ENCODE measurements around the gene DCX. TPM values are rescaled to one million over a fixed set of nuclear protein-coding genes. Genes with fewer than 3 reads are reported as not detected.

The DCX gene
- 0.95 TPM for total RNA-seq

GRCh38 chrX:111411983-111412382, at the start of gene DCX:
Gene DCX, minus strand, starts transcription at chrX:111412192. Its CDS starts 1,794 bp downstream, at chrX:111410398.
- no peak for DNase-seq (ENCODE audit: low spot score)

GRCh38 chrX:111460607-111461006, 48.6 kb upstream of the DCX start:
- no peak for DNase-seq (ENCODE audit: low spot score)

DNA sequence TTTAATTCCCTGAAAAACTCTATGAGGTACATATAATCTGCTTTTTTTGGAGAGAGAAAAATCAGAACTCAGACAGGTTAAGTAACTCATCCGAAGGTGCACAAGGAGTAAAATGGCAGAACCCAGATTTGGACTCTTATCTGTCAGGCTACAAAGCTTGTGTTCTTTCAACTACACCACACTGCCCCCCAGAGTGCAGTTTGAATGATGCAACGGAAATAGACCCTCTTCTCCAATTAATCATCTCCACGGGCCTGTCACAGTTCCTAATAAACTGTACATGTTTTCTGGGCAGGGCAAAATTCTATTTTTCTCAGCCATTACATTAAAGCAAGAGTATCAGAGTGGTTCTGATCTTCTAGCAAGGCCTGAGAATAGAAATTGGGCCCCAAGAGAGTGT, 35.3 kb upstream of the DCX start:
- peak; percentile 16 for DNase-seq (ENCODE audit: low spot score)

DNA sequence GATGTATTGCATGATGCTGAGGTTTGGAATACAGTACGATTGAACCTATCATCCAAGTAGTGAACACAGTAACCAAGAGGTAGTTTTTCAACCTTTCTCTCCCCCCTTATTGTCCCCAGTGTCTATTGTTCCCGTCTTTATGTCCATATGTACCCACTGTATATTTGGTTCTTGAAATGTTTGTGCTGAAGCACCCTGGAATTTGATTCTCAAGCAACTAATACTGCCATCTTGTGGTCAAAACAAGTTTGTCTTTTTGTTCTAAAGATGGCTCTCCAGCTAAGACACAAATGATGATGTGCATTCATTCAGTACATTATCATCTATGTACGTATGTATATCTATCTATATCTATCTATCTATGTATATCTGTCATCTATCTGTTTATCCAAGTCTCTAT, 33.5 kb upstream of the DCX start:
- no peak for DNase-seq (ENCODE audit: low spot score)

DNA sequence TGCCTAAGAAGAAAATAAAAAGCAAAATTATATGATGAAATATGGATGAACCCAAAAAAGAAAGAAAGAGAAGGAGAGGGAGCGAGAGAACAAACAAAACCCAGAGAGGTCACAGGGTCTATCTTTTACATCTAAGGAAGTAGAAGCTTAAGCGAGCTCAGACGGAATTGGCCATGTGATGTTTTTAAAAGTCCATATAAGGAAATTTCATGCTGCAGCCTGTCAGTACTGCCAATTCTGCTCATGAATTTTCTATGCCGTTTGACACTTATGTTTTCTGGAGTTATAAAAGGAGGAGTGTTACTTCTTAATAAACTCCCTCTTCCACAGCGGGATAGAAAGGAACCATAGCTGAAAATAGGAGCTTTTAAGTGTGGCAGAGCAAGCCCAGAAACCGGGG, 32.9 kb upstream of the DCX start:
- DNase-seq (ENCODE audit: low spot score), result no peak

DNA sequence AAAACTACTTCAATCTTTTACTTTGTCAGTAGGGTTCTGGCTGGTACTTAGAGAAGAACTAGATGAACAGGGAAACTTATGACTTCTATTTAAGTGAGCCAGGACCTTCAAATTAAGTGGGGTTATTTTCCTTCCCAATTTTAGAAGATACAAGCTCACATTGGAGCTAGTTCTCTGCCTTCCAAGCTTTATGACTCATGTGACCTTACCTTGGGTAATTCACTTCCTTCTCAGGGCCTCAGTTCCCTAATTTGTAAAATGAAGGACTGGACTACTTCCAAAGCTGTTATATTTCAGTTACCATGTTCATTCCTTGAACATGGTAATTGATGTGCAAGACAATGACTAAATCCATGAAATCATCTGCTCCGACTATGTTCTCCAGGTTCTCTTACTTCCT, 32.0 kb upstream of the DCX start:
- no peak for DNase-seq (ENCODE audit: low spot score)

- DNase-seq (ENCODE audit: low spot score), result no peak
These were observed 30.8 kb upstream of the DCX start for GRCh38 chrX:111442791-111443190.

DNA sequence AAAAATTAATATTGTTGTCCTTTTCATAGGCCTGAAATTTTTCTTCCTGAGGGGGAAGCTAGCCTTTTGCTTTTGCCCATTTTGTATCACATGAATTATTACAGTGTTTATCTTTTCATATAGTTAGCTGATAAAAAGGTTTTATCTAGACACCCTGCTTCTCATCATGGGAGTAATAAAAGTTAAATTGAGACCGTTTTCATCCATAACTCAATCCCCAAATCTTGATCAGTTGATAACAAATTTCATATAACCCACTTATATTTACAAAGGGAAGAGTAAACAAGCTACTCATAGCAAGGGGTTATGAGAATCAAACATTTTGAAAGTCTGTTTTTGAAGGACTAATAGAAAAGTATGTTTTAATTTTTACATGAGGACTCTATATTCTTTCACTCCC, 23.5 kb upstream of the DCX start:
- no peak for DNase-seq (ENCODE audit: low spot score)

DNA sequence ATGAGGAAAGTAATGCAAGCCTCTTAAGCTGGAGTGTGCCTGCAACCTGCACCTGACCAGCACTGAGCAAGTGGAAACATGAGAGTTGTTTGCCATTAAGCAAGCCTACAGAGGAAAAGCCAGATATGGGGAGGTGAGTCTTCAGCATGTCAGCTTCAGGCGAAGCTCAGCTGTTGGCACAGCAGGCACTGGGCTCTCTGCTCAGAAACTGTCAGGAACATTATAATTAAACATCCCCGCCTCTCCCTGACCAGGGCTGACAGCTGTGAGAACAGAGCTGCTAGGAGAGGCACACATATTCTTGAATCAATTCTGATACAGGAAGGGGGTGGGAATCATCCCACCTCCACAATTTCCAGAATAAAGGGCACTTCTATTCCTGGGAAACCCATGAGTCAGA, 19.0 kb upstream of the DCX start:
- no peak for DNase-seq (ENCODE audit: low spot score)

DNA sequence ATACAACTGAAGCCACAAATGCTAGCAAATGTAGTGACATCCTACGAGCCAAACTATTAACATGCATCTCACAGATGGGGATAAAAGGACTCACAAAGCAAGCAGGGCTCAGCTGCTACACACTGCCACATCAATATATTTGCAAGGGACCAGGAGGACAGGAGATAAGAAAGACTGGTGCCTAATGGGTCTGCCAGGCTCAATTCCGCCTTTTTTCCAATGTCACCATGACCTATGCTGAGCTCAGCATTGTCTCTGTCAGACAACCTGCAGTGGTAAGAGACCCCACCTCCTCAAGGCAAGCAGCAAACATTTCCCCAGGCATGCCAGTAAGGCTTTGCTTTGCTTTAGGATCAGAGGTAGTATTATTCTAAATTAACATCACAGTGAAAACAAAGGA, 435 bp downstream of the DCX start:
- no peak for DNase-seq (ENCODE audit: low spot score)

DNA sequence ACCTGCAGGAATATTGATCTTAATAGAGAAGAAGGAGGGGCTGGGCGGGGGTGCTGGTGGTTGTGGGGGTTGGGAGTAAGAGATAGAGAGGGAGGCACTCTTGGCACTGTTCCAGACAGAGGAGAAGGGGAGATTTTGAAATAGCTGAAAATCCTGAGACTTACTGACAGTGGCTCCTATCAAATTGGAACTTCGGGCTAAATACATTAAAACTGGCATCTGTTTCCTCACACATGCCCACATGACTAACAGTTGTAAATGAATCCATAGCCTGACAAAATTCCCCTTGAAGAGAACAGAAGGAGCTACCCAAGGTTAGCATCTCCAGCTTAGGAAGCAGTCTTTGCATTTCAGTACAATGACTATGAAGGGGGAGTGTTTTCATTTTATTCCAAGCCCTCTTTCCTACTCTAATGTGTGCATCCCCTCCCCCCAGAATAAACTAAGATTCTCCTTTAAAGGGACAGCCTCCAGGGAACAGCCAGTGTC, 1.4 kb downstream of the DCX start:
- no peak for DNase-seq (ENCODE audit: low spot score)

DNA sequence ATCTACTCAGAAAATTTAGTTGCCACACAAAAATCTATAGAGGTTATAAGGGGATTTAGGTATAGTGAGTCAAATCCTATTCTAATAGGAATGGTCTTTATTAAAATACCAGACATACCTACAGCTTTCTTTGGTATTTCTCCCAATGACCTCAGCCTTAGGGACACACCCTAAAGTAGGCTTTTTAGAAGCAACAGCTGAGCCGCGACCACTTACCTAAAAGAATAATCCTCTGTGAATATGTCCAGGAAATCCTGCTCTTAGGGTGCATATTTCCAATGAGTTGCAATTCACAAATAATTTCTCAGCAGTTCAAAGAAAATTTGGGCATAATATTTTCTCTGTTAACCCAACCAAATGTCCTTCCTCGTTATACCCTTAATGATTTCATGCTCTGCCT, 2.7 kb downstream of the DCX start:
- no peak for DNase-seq (ENCODE audit: low spot score)

DNA sequence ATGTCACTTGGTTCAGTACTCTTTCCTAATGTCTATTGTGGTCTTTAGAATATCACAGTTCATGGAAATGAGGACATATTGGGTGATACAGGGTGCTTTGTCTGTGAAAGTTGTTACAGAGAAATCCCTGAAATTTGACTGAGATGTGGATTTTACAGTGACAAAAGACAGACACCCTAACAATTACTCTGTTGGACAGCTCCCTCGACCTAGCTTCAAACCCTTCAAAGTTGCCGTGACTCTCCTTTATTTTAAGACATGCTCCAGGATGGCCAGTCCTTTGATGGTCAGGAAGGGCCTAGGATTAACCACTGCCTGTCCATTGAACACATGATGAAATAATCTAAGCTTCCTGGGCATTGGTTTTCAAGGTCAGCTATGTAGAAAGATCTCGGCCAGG, 4.0 kb downstream of the DCX start:
- DNase-seq (ENCODE audit: low spot score), result no peak

DNA sequence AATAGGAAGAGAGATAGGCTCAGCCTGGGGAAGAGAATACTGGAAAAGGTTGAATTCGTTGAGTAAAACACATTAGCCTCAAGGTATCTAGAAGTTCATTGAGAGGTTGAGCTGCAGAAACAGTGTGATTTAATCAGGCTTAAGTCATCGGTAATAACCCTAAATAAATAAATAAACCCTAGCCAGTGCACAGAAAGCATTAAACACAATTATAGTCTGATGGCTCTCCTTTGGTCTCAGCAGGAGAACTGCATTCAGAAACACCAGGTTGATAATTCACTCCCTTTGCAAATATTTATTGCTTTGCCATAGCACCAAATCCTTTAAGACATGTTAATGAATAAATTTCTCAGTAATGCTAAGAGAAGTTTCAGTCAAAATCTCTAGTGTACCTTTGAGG, 9.6 kb downstream of the DCX start:
- DNase-seq (ENCODE audit: low spot score), result no peak

DNA sequence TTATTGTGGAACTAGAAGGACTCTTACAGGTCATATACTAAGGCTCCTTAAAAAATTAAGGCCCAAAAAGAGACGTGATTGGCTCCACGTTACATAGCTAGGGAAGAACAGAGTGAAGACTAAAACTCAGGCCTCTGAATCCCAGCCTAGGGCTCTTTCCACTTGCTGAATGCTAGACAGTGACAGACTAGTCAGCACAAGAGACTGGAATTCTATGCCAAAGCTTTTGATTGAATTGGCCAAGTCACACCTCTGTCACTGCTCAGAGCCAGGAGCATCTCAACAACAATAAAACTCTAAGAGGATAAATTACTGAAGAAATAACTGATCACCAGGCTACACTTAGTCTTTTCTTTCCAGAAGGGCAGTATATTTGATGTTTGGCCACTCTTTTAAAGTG, 16.8 kb downstream of the DCX start:
- no peak for DNase-seq (ENCODE audit: low spot score)

- DNase-seq (ENCODE audit: low spot score), result no peak
These were observed 17.4 kb downstream of the DCX start for GRCh38 chrX:111394569-111394968.

DNA sequence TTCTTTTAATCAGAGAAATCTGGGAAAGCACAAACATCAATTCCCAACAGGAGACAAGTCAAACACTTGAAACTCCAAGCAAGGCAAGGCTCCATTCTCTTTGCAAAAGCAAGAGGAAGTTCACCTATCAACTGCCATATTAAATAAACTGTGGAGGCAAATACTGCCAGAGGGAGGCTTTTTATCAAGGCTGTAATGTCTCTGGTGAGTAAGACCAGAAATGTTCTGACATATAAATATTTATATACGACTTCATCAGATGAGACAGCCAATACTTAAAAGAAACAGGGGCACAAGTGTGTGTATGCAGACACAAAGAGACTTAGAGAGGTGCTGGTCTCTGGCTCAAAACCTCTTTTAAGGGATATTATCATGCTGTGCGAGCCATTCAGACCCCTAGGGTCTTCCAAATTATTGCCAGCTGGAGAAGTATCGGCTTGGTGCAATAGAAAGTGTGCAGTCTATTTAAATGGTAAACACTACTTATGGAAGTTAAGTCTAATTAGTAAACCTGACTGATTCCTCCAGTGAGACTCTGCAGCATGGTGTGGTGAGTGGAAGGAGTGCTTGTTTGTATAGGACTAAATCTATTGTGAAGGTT, 24.4 kb downstream of the DCX start:
- no peak for DNase-seq (ENCODE audit: low spot score)

DNA sequence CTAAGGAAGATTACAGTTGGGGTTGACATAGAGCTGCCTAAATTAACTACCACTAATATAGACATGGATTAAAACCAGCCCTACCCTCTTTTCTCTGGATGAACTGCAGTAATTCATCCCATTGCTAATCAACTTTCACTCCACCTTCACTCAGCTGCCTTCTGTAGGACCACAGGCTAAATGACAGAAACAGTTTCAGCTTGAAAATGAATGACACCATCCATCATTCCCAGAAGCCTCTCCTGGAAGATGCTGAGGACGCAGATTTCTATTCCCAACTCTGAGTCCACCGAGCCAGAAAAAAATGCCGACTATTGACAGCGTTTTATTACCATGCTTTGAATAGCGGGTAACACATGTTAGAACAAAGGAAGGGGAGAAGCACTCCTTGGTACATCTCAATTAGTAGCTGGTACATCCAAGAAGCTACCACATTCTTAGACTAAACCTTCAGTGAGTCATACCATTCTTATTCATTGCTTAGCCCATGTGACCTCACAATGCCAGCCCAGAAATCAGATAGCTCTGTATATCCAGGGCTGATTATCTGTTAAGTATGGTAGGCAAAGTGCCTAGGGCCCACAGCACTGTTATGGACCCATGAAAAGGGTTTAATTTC, 25.3 kb downstream of the DCX start:
- no peak for DNase-seq (ENCODE audit: low spot score)

GRCh38 chrX:111386077-111386476, 25.9 kb downstream of the DCX start:
- DNase-seq (ENCODE audit: low spot score), result no peak

GRCh38 chrX:111382277-111382676, 29.7 kb downstream of the DCX start:
- DNase-seq (ENCODE audit: low spot score), result no peak

- DNase-seq (ENCODE audit: low spot score), result no peak
These were observed 35.0 kb downstream of the DCX start for GRCh38 chrX:111376897-111377578.

DNA sequence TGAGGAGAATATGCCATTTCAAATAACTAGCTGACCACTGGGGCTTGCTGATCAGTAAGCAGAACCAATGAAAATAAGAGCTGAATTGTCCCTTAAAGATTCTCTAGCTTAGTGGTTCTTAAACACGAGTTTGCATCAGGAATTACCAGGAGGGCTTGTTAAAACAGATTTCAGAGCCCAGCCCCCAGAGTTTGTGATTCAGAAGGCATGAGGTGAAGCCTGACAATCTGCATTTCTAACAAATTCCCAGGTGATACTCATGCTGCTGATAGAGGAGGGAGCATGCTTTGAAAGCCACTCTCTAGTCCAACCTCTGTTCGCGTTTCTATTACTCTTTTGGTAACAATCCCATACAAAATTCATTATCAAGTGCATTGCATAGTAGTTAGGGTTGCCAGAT, 35.5 kb downstream of the DCX start:
- no peak for DNase-seq (ENCODE audit: low spot score)

DNA sequence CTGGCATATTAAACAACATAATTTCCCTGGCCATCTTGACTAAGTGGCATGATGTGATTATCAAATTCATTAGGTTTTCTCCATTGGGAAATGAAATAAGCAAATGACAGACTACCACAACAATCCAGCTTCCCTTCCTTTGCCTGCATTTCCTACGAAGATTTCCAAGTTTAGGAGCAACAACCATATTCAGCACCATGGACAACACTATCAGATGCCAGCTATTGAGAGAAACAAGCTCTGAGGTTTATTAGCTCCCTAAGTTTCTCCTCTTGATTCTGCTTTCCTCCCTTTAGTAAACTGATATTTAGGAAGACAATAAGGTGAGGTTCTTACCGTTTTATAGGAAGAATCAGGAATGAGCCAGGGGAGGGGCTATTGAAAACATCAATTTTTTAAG, 36.2 kb downstream of the DCX start:
- DNase-seq (ENCODE audit: low spot score), result no peak
